ES-I3 (cell line): ENCODE measurements around the gene PKNOX1.
"Not testable (repeated sequence)": the region's sequence is repeated elsewhere in the genome, so short reads cannot be mapped to it uniquely, and the experiment has no call there.

Source experiments
- H3K36me3 ChIP-seq: 2 replicates; pipeline ENCODE4 v1.6.1; 2013; ENCODE audit warnings: mild to moderate bottlenecking, low read length, control low read depth, moderate library complexity; ENCODE audit not compliant: insufficient read depth
- H3K4me1 ChIP-seq: 2 replicates; pipeline ENCODE4 v1.6.1; 2013; ENCODE audit warnings: mild to moderate bottlenecking, control low read depth, low read length; ENCODE audit not compliant: insufficient read depth
- H3K9ac ChIP-seq: 2 replicates; pipeline ENCODE4 v1.6.1; 2013; ENCODE audit warnings: low read depth, mild to moderate bottlenecking, low read length, moderate library complexity
- H3K9me3 ChIP-seq: 2 replicates; pipeline ENCODE4 v1.6.1; 2013; ENCODE audit warnings: mild to moderate bottlenecking, low read length, moderate library complexity; ENCODE audit not compliant: control insufficient read depth, insufficient read depth

Gene PKNOX1

GRCh38 chr21:43029785-43030184 is 55.4 kb downstream of the PKNOX1 start:
- H3K9ac ChIP-seq, result no peak overlapping the region
- peaks cover 25% of the 10 kb centered on the region for H3K36me3 ChIP-seq
- no peaks in the 10 kb centered on the region for H3K9me3 ChIP-seq
- H3K4me1 ChIP-seq, result peaks cover 3% of the 10 kb centered on the region; the same call in 1 of the 2 replicates

- H3K36me3 ChIP-seq, result peaks cover 20% of the 10 kb centered on the region
- no peaks in the 10 kb centered on the region for H3K9me3 ChIP-seq
- no peak overlapping the region for H3K9ac ChIP-seq
- H3K4me1 ChIP-seq, result no peaks in the 10 kb centered on the region
Observed at GRCh38 chr21:43031121-43031619, 56.8 kb downstream of the PKNOX1 start.

- H3K4me1 ChIP-seq, result no peaks in the 10 kb centered on the region
- no peak overlapping the region for H3K9ac ChIP-seq
- H3K36me3 ChIP-seq, result peaks cover 13% of the 10 kb centered on the region
Observed at GRCh38 chr21:43034101-43034500, 59.7 kb downstream of the PKNOX1 start.

GRCh38 chr21:43034826-43035225 is 60.5 kb downstream of the PKNOX1 start:
- Histone ChIP-seq H3K4me1 (no peaks in the 10 kb centered on the region), H3K9me3 (no peaks in the 10 kb centered on the region), H3K36me3 (peaks cover 10% of the 10 kb centered on the region), H3K9ac (no peak overlapping the region)

More at GRCh38 chr21:43034101-43034500, 59.7 kb downstream of the PKNOX1 start:
- H3K9me3 ChIP-seq, result no peaks in the 10 kb centered on the region

- not testable (repeated sequence) for H3K4me1 ChIP-seq, H3K9me3 ChIP-seq, H3K36me3 ChIP-seq, H3K9ac ChIP-seq
Observed at GRCh38 chr21:43036889-43037288, 62.5 kb downstream of the PKNOX1 start.

GRCh38 chr21:43037918-43038658 is 63.7 kb downstream of the PKNOX1 start:
- H3K9ac ChIP-seq, H3K9me3 ChIP-seq, H3K4me1 ChIP-seq, H3K36me3 ChIP-seq: not testable (repeated sequence)

GRCh38 chr21:43038659-43039044 is 64.3 kb downstream of the PKNOX1 start:
- not testable (repeated sequence) for H3K4me1 ChIP-seq, H3K9ac ChIP-seq, H3K9me3 ChIP-seq, H3K36me3 ChIP-seq

GRCh38 chr21:43042169-43042568 is 67.8 kb downstream of the PKNOX1 start:
- not testable (repeated sequence) for H3K36me3 ChIP-seq, H3K9ac ChIP-seq, H3K4me1 ChIP-seq, H3K9me3 ChIP-seq

GRCh38 chr21:43043291-43043690 is 68.9 kb downstream of the PKNOX1 start:
- not testable (repeated sequence) for H3K9me3 ChIP-seq, H3K36me3 ChIP-seq

GRCh38 chr21:43044547-43044946 is 70.2 kb downstream of the PKNOX1 start:
- H3K9ac ChIP-seq, H3K36me3 ChIP-seq, H3K4me1 ChIP-seq, H3K9me3 ChIP-seq: not testable (repeated sequence)

More at GRCh38 chr21:43043291-43043690, 68.9 kb downstream of the PKNOX1 start:
- H3K4me1 ChIP-seq, H3K9ac ChIP-seq: not testable (repeated sequence)

GRCh38 chr21:43045165-43045875 is 71.0 kb downstream of the PKNOX1 start:
- not testable (repeated sequence) for H3K4me1 ChIP-seq, H3K9me3 ChIP-seq, H3K9ac ChIP-seq, H3K36me3 ChIP-seq

GRCh38 chr21:43045876-43046821 is 71.8 kb downstream of the PKNOX1 start:
- not testable (repeated sequence) for H3K4me1 ChIP-seq, H3K9ac ChIP-seq, H3K9me3 ChIP-seq, H3K36me3 ChIP-seq

GRCh38 chr21:43053112-43053511 is 78.8 kb downstream of the PKNOX1 start:
- H3K4me1 ChIP-seq, H3K9ac ChIP-seq, H3K36me3 ChIP-seq, H3K9me3 ChIP-seq: not testable (repeated sequence)

- not testable (repeated sequence) for H3K9ac ChIP-seq, H3K9me3 ChIP-seq, H3K36me3 ChIP-seq, H3K4me1 ChIP-seq
Observed at GRCh38 chr21:43062955-43063664, 88.7 kb downstream of the PKNOX1 start.
